DND-41 (cell line): ENCODE data around the gene PDIA5.

Source experiments
- ATAC-seq: fragments of 200-7000 bp; cut with Tn5 transposase; 3 replicates; pipeline ENCODE4 v1.9.1; 2021; ENCODE audit warnings: low read depth; ENCODE audit not compliant: insufficient read depth
- DNase-seq: peaks from one replicate; pipeline ENCODE4 v3.0.0-alpha.2; 2020
- H2AFZ ChIP-seq: 2 replicates; pipeline ENCODE4 v1.6.0; 2012; ENCODE audit warnings: low read depth, low read length
- H3K27ac ChIP-seq: 2 replicates; pipeline ENCODE4 v1.5.1; 2012; ENCODE audit warnings: low read length, inconsistent platforms
- H3K27me3 ChIP-seq: fragments of 200-600 bp; sonication (generic); 2 replicates; pipeline ENCODE4 v1.6.0; 2012; ENCODE audit warnings: low read length, mild to moderate bottlenecking, inconsistent platforms; ENCODE audit not compliant: insufficient read depth, poor library complexity
- H3K36me3 ChIP-seq: 2 replicates; pipeline ENCODE4 v1.5.1; 2012; ENCODE audit warnings: low read length, inconsistent platforms; ENCODE audit not compliant: insufficient read depth
- H3K4me1 ChIP-seq: 2 replicates; pipeline ENCODE4 v1.5.1; 2012; ENCODE audit warnings: mild to moderate bottlenecking, low read length; ENCODE audit not compliant: insufficient read depth
- H3K4me2 ChIP-seq: 2 replicates; pipeline ENCODE4 v1.6.0; 2012; ENCODE audit warnings: mild to moderate bottlenecking, moderate library complexity, low read length, inconsistent platforms; ENCODE audit not compliant: insufficient read depth
- H3K4me3 ChIP-seq, 2 experiments: fragments of 200-600 bp in 1 of 2; shearing (Covaris generic) in 1 of 2; 2 replicates each; pipeline ENCODE4 v1.5.1; 2012 to 2016; ENCODE audit warnings: inconsistent platforms in 2 of 2, low read length in 2 of 2, mild to moderate bottlenecking in 2 of 2, low read depth in 1 of 2, moderate library complexity in 1 of 2
- H3K79me2 ChIP-seq: 2 replicates; pipeline ENCODE4 v1.6.0; 2012; ENCODE audit warnings: low read length, inconsistent platforms; ENCODE audit not compliant: insufficient read depth
- H3K9ac ChIP-seq: 2 replicates; pipeline ENCODE4 v1.6.0; 2012; ENCODE audit warnings: low read depth, mild to moderate bottlenecking, inconsistent platforms, low read length, moderate library complexity
- H3K9me3 ChIP-seq: 2 replicates; pipeline ENCODE4 v1.5.1; 2012; ENCODE audit warnings: low read length, moderate library complexity, mild to moderate bottlenecking, inconsistent platforms; ENCODE audit not compliant: insufficient read depth, severe bottlenecking
- H4K20me1 ChIP-seq: 2 replicates; pipeline ENCODE4 v1.6.0; 2012; ENCODE audit warnings: low read length; ENCODE audit not compliant: insufficient read depth
- EZH2 ChIP-seq: IDR thresholded peaks from 3 replicates; pipeline ENCODE4 v1.6.1; 2012; ENCODE audit warnings: borderline replicate concordance, low read depth, mild to moderate bottlenecking, moderate library complexity, low read length, inconsistent platforms; ENCODE audit not compliant: severe bottlenecking
- TF ChIP-seq, protein P1 (sequence below): IDR thresholded peaks from 2 replicates; pipeline ENCODE4 v1.5.1; 2012; ENCODE audit warnings: borderline replicate concordance, low read length, moderate library complexity, mild to moderate bottlenecking; ENCODE audit not compliant: poor library complexity, severe bottlenecking; ENCODE audit errors: extremely low read depth

PDIA5 gene

DNA sequence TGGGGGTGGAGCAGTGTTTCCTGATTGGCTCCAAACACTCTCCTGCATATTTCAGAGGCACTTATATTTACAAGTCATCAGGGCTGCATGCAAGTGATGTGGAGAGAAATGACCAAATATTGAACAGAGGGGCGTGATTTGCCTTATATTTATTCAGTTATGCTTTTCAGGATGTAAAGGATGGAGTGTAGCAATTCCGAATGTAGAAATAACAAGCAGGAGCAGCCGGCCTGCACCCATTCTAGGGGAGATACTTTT lies 19.8 kb upstream of the PDIA5 start:
- no peak for DNase-seq
- no peaks in the 10 kb centered on the region for H3K4me1 ChIP-seq
- TF ChIP-seq EZH2, result no peak
- TF ChIP-seq, protein P1, sequence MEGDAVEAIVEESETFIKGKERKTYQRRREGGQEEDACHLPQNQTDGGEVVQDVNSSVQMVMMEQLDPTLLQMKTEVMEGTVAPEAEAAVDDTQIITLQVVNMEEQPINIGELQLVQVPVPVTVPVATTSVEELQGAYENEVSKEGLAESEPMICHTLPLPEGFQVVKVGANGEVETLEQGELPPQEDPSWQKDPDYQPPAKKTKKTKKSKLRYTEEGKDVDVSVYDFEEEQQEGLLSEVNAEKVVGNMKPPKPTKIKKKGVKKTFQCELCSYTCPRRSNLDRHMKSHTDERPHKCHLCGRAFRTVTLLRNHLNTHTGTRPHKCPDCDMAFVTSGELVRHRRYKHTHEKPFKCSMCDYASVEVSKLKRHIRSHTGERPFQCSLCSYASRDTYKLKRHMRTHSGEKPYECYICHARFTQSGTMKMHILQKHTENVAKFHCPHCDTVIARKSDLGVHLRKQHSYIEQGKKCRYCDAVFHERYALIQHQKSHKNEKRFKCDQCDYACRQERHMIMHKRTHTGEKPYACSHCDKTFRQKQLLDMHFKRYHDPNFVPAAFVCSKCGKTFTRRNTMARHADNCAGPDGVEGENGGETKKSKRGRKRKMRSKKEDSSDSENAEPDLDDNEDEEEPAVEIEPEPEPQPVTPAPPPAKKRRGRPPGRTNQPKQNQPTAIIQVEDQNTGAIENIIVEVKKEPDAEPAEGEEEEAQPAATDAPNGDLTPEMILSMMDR, result no peak
- no peak for ATAC-seq
- peaks cover 5% of the 10 kb centered on the region for H3K27me3 ChIP-seq
- no peak overlapping the region for H3K4me3 ChIP-seq
- no peak overlapping the region for H3K27ac ChIP-seq
- H3K79me2 ChIP-seq, result no peaks in the 10 kb centered on the region
- H3K4me2 ChIP-seq, result no peak overlapping the region
- H2AFZ ChIP-seq, result no peak overlapping the region
- no peak overlapping the region for H3K9ac ChIP-seq
- no peaks in the 10 kb centered on the region for H3K9me3 ChIP-seq
- H3K36me3 ChIP-seq, result no peaks in the 10 kb centered on the region
- no peaks in the 10 kb centered on the region for H4K20me1 ChIP-seq

DNA sequence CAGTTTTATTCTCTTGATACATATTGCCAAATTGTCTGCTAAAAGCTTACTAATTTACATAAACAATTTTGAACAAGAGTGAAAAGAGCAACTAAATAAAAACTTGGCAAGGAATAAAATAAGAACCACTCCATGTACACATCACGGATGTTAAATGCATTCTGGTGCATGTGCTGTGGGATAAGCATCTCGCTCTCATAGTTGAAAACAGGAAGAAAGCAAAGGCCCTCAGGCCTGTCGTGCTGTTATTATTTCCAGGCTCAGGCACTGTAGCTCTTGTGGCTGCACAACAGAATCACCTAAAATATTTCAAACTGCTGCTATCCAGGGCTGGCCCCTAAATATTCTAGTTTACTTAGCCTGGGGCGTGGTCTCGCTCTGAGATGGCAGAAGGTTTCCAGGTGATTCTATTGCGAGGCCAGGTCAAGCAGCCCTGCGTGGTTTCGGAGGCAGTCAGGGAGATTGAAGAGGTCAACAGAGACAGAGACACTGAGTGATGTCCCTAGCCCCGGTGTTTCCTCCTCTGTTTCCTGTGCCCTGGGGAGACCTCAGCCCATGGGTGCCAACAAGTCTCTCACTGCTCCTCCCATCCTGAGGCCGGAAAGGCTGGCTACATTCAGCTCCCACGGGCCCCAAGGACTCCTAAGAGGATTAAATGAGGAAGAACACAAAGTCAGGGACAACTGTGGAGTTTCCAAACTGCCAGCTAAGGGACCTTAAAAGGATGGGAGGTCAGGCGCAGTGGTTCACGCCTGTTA lies 18.2 kb upstream of the PDIA5 start:
- Histone ChIP-seq H4K20me1 (no peaks in the 10 kb centered on the region), H3K4me2 (no peak overlapping the region), H3K9ac (no peak overlapping the region), H3K36me3 (no peaks in the 10 kb centered on the region), H2AFZ (no peak overlapping the region), H3K27me3 (peaks cover 14% of the 10 kb centered on the region), H3K27ac (no peak overlapping the region), H3K79me2 (no peaks in the 10 kb centered on the region), H3K4me1 (no peaks in the 10 kb centered on the region), H3K4me3 (no peak overlapping the region), H3K9me3 (no peaks in the 10 kb centered on the region)
- TF ChIP-seq, protein P1, result no peak
- TF ChIP-seq EZH2, result no peak
- ATAC-seq (no peak), DNase-seq (no peak)

DNA sequence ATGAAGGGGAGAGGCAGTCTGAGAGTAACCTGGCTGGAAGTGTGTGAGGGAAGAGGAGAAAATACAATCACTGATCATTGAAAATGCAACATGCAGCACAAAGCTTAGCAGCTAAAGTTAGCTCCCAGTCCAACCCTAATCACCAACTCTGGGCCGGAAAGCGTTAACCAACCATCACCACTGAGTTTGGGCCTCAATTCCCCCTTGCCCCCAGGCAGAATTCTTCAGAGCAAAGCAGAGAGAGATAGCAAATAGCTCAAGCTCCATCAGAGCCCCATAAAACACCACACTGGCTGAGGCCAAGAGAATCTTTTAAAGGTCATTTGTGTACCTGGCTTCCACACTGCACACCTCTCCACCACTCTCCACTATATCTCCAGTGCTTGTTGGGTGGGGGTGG lies 16.2 kb upstream of the PDIA5 start:
- Histone ChIP-seq H3K4me1 (no peaks in the 10 kb centered on the region), H3K9me3 (no peaks in the 10 kb centered on the region), H3K9ac (no peak overlapping the region), H3K36me3 (no peaks in the 10 kb centered on the region), H2AFZ (no peak overlapping the region), H3K4me3 (no peak overlapping the region), H3K27me3 (peaks cover 13% of the 10 kb centered on the region), H3K79me2 (no peaks in the 10 kb centered on the region), H3K4me2 (no peak overlapping the region), H3K27ac (no peak overlapping the region), H4K20me1 (no peaks in the 10 kb centered on the region)
- no peak for ATAC-seq
- no peak for DNase-seq
- TF ChIP-seq, protein P1, result no peak
- no peak for TF ChIP-seq EZH2

DNA sequence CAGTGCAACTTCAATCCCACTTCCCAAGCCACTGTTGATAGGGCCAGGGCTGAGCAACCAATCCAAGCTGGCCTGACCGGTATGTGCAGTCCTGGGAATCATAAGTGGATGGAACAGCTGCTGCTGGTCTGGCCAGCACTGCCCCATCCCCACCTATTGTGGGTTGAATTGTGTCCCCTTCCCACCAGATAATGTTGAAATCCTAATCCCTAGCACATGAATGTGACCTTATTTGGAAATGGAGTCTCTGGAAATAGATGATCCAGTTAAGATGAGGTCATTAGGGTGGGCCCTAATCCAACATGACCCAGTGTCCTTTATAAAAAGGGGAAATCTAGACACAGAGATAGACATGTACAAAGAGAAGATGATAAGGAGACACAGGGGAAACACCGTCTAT lies 13.7 kb upstream of the PDIA5 start:
- H3K4me1 ChIP-seq, result no peaks in the 10 kb centered on the region
- no peak overlapping the region for H3K27ac ChIP-seq
- no peak overlapping the region for H3K4me2 ChIP-seq
- H4K20me1 ChIP-seq, result no peaks in the 10 kb centered on the region
- no peaks in the 10 kb centered on the region for H3K79me2 ChIP-seq
- peaks cover 13% of the 10 kb centered on the region for H3K27me3 ChIP-seq
- no peak for TF ChIP-seq EZH2
- TF ChIP-seq, protein P1, result no peak
- no peak overlapping the region for H3K9ac ChIP-seq
- no peaks in the 10 kb centered on the region for H3K36me3 ChIP-seq
- ATAC-seq (no peak), DNase-seq (no peak)
- H3K4me3 ChIP-seq, result no peak overlapping the region
- no peak overlapping the region for H2AFZ ChIP-seq
- no peaks in the 10 kb centered on the region for H3K9me3 ChIP-seq
